Stimulated activated CD4-positive, alpha-beta T cell treated with anti-CD3 and anti-CD28 coated beads, Interleukin-15, amount 100 ng/mL, for 24 hours (primary cell): ENCODE results near the gene KCP.
A peak's percentile ranks its signal among the peaks of the same experiment; 100 is the strongest.

Source experiments
- DNase-seq: peaks from one replicate; pipeline ENCODE4 v3.0.0-alpha.2; 2020

KCP gene

DNA sequence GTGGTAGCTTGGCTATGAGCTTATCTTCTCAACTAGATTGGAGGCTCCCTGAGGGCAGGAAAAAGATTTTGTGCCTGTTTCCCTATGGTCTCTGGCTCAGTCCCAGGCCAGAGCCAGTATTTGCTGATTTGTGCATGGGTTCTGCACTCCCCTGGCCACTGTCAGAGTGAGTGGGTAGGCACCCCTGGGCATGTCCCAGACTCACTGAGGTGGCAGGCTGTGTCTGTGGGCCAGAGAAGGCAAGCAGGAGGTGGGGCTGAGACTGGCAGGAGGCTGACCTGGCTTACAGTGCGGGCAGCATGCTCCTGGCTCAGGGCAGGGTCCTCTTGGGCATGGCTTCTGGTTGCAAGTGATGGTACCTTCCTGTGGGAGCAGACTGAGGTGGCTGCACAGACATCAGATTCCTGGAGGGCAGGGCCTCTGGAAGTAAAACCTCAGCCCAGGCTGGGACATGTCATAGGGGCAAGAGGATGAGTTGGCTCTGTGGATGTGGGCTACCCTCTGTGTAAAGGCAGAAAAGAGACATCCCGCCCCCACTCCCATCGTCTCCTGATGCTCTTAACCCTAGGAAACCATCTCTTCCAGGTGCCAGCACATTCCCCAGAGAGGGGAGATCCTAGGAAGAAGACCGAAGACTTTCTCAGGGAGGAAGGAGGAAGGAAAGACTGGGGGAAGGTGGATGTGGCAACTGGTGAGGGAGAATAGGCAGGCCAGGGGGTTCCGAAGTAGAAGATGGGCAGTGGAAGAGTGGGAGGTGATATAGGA, 4.3 kb downstream of the KCP start:
- DNase-seq, result no peak

DNA sequence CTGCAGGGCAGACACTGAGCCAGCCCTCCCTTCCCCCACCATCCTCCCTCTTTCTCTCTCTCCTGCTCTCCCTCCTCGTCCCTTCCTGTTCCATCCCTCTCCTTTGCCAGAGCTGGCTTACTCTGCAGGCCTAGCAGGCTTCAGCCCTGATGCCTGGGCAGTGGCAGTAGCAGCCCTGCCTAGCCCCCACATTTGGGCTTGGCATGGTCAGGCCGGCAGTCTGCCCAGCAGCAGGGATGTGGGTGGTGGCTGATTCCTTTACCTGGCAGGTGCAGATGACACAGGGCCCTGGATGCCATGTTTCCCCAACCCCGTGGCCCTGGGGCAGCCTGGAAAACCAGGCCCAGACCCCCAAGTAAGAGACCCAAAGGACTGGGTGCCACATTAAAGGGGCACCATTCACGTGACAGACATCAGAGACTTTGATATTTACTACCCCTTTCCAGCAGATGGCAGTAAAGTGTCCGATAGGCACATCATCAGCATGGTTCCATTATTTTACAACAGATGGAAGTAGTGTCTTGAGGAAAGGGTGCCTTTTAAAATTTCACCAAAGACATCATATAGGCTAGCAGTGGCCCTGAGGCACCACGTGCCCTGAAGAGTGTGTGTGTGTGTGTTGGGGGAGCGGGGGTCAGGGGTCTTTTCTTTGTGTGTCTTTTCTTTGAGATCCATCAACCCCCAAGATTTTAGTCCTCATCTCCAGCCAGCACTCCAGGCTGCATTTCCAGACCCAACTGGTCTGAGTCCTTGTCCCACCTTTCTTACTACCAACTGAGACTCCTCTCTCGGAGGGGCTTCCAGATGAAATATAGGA, 5.9 kb downstream of the KCP start:
- no peak for DNase-seq

DNA sequence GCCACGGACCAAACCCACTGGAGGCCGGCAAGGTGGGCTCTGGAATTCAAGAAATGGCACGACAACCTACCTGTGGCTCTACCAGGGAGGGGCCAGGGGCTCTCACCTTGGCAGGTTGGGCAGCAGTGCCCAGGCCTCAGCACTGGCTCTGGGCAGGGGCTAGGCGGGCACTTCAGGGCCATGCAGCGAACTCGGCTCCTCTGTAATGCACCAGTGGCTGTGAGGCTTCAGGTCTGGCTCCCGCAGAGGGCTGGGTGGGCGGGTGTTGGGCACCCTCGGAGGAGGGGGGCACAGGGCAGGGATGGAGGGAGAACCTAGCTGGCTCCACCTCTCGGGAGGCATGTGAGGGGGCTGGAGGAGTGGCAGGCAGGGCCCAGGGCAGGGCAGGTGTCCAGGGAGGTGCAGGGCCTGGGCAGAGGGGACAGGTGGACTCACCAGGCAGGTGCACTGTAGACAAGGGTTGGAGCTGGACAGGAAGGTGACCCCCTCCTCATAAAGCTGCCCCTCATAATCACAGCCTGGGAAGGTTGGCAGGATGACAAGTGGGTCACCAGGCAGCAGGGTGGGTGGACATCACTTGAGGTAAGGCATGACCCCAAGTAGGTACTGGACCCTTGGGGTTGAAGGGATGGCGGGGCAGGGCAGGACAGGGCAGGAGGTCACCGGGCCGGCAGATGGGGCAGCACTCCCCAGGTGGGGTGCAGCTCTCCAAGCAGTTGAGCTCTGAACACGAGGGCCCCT, 6.7 kb downstream of the KCP start:
- no peak for DNase-seq

DNA sequence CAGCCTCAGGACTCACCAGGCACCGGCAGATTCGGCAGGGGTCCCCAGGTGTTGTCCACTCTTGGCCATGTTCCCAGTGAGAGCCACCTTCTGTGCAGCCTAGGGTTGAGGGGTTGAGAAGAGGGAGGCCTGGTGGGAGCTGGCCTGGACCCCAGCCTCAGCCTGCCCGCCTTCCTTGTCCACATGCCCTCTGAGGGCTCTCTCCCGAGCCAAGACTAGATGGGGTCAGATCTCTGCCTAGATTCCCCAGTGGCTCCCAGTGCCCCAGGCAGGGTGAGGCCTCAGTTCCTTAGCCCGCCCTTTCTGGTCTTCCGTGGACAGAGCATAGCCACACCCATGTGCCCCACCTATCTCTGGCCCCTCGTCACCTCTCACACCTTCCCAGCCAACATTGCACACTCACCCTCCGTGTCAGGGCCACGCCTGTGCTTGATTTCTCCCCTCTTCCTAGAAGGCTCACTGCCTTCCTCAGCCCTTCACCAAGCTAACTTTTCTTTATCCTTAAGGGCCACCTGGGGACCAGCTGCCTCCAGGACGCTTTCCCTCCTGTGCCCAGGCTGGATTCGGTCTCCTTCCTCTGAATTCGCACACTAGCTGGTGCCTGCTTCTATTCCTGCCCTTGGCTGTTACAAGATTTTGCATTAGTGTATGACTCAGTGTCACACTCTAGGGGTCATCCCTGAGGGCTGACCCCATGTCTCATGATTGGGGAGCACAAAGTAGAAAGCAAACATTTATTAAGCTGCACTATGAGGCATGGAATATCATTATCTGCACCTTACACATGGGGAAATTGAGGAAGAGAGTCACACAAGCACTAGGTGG, 7.5 kb downstream of the KCP start:
- no peak for DNase-seq

DNA sequence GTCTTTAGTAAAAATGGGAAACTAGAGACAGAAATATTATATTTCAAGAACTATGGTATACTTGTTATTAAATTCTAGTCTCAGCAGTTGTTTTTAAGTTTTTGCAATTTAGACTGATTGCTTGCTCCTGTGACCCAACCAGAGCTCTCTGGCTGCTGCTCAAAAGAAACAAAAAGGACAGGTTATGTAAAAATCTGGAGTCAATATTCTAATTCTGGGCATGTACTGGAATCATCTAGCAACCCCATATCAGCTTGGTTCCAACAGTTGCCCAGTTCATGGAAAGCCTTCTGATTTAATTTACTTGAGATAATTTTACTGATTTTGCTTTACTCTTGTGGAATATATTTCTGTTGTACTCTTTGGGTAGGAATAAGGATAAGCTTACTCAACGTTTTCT, 10.3 kb downstream of the KCP start:
- no peak for DNase-seq

DNA sequence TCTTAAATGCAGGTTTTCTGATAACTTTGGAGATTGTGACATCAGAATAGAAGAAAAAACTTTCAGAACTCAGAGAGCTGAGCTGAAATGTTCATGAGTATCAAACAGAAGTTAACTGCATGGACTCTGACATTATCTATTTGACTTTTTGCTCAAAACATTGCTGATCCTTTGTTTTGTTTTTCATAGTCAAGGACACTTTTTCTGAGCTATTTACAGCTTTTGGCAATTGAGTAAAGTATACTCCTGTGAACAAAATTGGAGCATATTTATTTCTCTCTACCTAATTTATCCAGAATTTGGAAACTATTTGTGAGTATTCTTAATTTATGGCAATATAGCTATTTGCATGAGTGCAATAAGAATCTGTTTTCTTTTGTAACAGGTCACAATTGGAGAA, 11.1 kb downstream of the KCP start:
- DNase-seq, result no peak

DNA sequence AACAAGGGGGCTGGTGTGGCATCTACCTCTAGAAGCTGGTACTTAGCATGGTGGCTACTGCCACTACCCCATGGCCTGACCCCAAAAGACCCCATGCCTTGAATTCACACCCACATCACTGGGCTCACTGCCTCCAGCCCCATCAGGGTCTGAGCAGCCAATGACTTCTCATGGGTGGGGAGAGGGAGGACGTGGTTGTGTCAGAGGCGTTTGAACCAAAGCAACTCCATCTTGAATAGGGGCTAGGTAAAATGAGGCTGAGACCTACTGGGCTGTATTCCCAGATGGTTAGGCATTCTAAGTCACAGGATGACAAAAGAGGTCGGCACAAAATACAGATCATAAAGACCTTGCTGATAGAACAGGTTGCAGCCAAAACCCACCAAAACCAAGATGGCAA, 15.2 kb downstream of the KCP start:
- DNase-seq, result no peak

DNA sequence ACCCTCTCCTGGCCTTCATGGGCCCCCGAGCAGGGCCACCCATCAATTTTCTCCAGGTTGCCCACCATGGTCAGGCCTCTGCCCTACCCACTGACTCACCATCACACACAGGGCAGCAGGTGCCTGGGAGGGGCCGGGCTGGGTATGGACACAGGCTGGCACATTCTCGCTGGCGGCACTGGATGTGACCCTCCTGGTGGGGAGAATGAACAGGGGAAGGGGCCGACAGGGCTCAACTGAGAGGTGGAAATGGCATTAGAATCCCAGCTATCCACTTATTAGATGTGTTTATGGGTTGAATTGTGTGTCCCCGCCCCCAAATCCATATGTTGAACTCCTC, 16.4 kb downstream of the KCP start:
- DNase-seq, result no peak

DNA sequence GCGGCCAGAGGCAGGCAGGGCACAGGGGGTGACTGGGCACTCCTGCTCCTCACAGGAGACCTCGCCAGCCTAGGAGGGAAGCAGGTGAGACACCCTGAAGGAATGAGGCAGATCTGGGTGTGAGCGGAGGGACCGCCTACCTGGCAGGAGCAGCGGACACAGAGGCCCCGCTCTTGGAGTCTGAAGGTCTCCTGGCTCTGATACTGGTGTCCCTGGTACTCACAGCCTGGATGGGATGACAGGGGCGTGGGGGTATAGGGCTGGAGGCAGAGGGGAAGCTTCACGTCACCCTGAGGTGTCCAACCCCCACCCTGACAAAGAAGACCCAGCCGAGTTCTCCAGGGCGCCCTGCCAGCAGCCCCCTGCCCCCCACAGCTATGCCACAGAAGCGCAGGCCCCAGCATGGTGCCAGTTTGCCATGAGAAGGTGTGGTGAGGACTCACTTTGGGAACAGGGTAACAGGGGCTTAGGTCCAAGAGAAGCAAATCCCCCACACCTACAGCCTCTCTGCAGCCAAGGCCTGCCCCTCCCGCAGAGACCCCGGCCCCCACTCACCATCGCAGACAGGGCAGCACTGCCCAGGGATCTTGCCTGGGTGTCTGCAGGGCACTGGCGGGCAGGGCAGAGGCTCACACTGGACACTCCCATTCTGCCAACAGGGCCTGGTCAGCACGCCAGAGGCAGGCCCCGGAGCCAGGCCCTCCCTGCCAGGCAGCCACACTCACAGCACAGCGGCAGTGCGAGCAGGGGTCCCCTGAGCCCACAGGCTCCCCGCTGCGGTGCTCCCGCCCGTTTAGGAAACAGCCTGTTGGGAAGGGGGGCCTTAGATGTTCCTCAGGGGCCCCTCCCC, 17.0 kb downstream of the KCP start:
- DNase-seq, result no peak

DNA sequence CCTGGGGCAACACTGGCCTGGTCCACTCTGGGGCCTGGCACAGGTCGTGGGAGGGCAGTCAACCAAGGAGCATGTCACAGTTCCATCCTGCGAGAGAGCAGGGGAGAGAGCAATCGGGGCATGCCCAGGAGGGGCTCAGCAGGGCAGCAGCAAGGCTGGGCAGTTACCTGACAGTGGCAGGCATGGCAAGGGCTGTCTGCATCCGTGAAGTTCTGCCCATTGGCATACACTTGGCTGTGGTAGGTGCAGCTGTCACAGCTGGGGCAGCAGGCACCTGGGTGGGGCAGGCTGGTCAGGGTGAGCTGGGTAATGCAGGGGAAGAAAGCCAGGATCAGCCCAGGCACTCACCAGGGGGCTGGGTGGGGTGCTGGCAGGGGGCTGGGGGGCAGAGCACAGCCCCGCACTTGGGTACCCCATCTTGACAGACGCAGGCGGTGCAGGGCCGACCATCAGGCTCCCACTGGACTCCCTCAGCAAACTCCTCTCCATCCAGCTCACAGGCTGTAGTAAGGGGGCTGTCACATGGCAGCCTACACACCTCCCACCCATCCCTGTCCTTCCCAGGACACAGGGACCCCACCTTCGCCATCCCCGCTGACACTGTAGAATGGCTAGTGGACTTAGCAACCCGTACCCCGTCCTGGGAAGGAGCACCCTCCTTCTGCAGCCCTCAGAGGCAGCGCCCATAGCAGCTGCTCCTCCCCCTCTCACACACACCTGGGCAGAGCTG, 17.8 kb downstream of the KCP start:
- no peak for DNase-seq

DNA sequence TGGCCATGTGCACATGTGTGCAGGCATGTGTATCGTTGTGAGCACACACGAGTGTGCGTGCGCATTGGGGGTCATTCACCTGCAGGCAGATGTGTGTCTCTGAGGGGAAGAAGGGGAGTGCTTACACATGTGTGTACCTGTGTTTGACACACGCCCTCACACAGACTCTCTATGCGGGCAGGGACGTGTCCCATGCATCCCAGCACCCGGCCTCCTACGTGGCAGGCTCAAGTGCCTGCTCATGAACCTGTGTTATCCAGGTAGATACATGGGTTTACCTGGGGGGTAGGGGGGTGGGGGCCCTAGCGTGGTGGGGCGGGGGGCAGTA, 18.6 kb downstream of the KCP start:
- DNase-seq, result no peak

DNA sequence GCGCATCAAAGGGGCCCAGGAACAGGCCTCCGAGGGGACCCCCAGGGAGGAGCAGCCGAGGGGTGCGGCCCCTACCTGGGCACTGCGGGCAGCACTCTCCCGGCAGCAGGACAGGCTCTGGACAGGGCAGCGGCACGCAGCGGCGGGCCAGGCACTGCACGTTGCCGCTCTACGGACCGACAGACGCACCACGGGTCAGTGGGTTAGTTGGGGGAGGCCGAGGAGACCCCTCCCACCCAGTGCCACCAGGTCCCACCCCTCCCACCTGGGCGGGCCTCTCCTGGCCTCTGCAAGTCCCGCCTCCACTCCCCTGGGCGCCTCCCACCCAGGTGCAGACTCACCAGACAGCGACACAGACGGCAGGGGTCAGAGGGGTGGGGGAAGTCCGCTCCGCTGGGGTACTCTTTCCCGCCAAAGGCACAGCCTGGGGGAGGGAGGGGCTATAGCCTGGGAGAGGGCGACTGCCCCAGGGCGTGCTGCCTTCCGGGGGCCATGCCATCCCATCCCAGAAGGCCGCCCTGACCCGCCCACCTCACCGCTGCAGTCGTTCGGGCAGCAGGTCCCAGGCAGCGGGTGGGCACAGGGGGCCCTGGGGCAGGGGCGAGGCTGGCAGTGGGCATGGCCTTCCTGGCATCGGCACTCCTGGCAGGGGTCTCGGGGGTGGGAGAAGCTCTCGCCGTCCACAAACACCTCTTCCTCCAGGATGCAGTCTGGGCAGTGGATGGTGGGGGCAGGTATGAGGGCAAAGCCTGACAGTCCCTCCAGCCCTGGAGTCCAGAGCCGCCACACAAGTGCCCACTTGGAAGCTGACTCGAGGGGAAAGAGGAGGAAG, 19.2 kb downstream of the KCP start:
- peak; percentile 26 for DNase-seq

DNA sequence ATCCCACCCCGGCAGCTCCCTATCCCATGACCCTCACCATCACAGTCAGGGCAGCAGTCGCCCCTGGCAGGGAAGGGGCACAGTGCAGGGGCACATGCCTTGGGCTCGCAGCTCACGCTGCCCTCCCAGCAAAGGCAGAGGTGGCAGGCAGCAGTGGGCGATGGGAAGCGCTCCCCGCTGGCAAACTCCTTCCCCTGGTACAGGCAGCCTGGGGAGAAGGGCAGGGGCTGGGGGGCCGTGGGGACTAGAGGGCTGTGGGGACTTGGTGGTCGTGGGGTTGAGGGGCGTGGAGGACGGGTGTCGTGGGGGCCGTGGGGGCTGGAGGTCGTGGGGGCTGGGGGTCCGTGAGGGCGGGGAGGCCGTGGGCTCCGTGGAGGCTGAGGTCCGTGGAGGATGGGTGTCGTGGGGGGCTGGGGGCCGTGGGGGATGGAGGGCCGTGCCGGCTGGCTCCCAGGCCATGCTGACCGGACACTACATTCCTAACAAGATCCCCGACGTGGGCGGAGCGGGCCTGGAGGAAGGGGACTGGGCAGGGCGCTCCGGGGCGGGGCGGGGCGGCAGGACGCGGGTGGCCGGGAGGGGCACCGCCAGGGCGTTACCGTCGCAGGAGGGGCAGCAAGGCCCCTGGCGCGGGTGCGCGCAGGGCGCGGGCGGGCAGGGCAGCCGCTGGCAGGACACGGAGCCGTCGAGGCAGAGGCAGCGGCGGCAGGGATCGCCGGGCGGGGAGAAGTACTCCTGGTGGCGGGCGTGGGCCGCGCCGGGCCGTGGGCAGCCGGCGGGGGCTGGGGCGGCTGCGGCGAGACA, 20.0 kb downstream of the KCP start:
- no peak for DNase-seq

DNA sequence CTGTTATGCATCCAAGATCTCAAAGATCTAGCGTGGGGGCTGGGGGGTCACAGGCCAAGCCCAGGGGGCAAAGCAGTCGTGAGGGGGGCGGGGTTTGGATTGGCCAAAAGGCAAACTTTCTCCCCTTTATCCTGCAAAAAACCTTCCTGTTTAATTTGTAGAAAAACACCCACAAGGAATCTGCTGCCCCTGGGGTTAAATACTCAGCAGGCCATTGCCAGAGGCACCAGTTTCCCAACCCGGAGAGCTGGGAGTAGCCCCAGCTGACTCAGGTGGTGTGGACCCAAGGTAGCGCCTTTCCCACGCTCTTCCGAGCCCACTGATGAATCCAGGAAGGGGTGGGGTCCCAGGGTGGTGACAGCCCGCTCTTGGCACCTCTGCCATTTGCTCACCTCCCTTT, 21.4 kb downstream of the KCP start:
- DNase-seq, result no peak

DNA sequence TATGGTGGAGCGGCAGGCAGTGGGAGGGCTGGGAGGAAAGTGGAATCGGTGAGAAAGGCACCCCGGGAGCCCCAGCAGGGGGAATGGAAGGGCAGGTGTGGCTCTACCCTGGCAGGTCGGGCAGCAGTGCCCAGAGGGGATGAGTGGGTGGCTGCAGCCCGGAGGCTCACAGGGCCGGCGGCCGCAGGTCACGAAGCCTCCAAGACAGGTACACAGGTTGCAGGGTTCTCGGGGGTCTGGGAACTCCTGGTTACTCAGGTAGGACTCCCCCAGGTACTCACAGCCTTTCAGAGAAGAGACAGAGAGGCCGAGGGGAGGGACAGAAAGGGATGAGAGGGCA, 21.8 kb downstream of the KCP start:
- DNase-seq, result no peak

DNA sequence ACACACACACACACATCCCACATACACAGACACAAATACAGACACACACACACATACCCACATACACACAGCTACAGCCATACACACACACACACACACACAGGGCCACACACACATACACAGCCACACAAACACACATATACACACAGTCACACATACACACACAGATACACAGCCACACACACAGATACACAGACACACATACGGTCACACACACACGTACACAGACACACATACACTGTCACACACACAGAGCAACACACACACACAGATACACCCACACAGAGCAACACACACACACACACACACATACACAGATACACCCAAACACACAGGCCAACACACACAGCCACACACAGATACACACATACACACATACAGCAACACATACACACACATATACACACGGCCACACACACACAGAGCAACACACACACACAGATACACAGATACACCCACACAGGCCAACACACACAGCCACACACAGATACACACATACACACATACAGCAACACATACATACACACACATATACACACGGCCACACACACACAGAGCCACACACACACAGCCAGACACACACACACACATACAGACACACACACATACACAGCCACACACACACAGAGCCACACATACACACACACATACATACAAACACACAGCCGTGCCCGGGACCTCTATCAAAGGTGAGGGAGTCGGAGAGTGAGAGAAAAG, 22.3 kb downstream of the KCP start:
- no peak for DNase-seq

DNA sequence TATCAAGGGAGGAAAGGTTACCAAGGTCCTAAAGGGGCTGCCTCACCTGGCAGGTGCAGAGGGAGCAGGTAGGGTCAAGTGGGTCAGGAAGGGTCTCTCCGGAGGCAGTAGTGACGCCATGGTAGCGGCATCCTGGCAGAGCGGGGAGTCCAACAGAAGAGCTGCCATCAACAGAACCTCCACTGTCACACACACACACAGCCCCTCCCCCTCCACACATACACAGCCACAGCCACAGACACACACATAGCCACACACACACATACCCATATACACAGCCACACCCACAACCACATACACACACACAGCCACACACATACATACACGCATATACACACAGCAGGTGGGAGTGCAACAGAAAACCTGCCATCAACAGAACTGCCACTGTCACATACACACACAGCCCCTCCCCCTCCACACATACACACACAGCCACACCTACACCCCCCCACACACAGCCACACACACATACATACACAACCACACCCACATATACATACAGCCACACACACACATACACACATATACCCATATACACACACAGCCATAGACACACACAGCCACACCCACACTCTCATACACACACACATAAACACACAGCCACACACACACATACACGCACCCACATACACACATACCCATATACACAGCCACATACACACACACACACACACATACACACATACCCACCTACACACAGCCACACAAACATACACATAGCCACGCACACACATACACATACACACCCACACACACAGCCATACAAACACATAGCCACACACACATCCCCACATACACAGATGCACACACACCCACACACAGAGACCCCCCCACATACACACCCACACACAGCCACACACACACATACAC, 23.1 kb downstream of the KCP start:
- no peak for DNase-seq
